Measurements from ENCODE around the gene DIO1.
A peak's percentile ranks its signal among the peaks of the same experiment; 100 is the strongest.

GRCh38 chr1:53878492-53879105, 15.4 kb upstream of the DIO1 start:
- TF ChIP-seq CTCF (IDR thresholded peaks at IDR 0.05) (peak; percentile 44 to 65 (median 58)), POLR2AphosphoS5 (IDR thresholded peaks at IDR 0.05) (no peak)

All from transverse colon (tissue), 4 donors.